ENCODE measurements around the gene BCAR1.

- TF ChIP-seq CTCF (optimal IDR thresholded peaks at IDR 0.05 in 1 of 3, IDR thresholded peaks at IDR 0.05 in 1 of 3, conservative IDR thresholded peaks at IDR 0.05 in 1 of 3; ENCODE audit: extremely low read depth in 1 of 3, insufficient read depth in 2 of 3, low read length in 3 of 3) = no peak
- no peak for TF ChIP-seq EZH2 (IDR thresholded peaks at IDR 0.05; ENCODE audit: low read length)
Observed at GRCh38 chr16:75287708-75288107, 36.3 kb upstream of the BCAR1 start.

All from keratinocyte (primary cell).